Right atrium auricular region (tissue), 2 donors: ENCODE measurements around the gene LMLN. TPM values are rescaled to one million over a fixed set of nuclear protein-coding genes. Genes with fewer than 3 reads are reported as not detected.

Experiments used
- DNase-seq: peaks from one replicate; pipeline ENCODE4 v3.0.0-alpha.2; 2019; ENCODE audit warnings: low spot score
- H3K27ac ChIP-seq, 2 donors: fragments of 200-600 bp; sonication (generic); 1 replicate in 1 of 2; 2 replicates in 1 of 2; pipeline ENCODE4 v1.5.1; 2016 to 2019
- H3K27me3 ChIP-seq, 2 donors: fragments of 200-600 bp; sonication (generic); one replicate each; pipeline versions ENCODE4 v1.5.1 to v1.6.0; 2017 to 2019
- H3K36me3 ChIP-seq: fragments of 200-600 bp; sonication (generic); one replicate; pipeline ENCODE4 v1.5.1; 2016
- H3K4me1 ChIP-seq, 2 donors: fragments of 200-600 bp; sonication (generic); one replicate each; pipeline versions ENCODE4 v1.5.1 to v1.6.0; 2017 to 2019
- H3K4me3 ChIP-seq, 2 donors: fragments of 200-600 bp; sonication (generic); 1 replicate in 1 of 2; 2 replicates in 1 of 2; pipeline ENCODE4 v1.5.1; 2017 to 2019; ENCODE audit warnings: mild to moderate bottlenecking in 1 of 2, moderate library complexity in 1 of 2
- H3K9me3 ChIP-seq, 2 donors: fragments of 200-600 bp; sonication (generic); one replicate each; pipeline ENCODE4 v1.5.1; 2019
- CTCF ChIP-seq, 2 donors: fragments of 200-600 bp; sonication (generic); IDR thresholded peaks; one replicate each; pipeline ENCODE4 v1.5.1; 2019; ENCODE audit warnings: antibody characterized with exemption in 2 of 2
- total RNA-seq, 2 donors: library from RNA; depleted of rRNA; stranded (reverse); fragments of >200 nt; gene quantifications; one replicate each; pipeline ENCODE4 v1.1.0, GENCODE V29; 2016

The LMLN gene
- total RNA-seq, 2 donors from 2014 or later = 3.5 to 3.9 TPM

- H3K27me3 ChIP-seq = no peaks in the 10 kb centered on the region
- no peak for DNase-seq
- no peak overlapping the region for H3K27ac ChIP-seq
- no peak overlapping the region for H3K4me3 ChIP-seq
- peaks cover 5% of the 10 kb centered on the region for H3K36me3 ChIP-seq
- no peak for TF ChIP-seq CTCF (IDR thresholded peaks at IDR 0.05)
- no peaks in the 10 kb centered on the region for H3K9me3 ChIP-seq
- no peaks in the 10 kb centered on the region for H3K4me1 ChIP-seq
Measured at GRCh38 chr3:198026620-198027019, 66.6 kb downstream of the LMLN start.

GRCh38 chr3:198027045-198027798 is 67.2 kb downstream of the LMLN start:
- no peak for TF ChIP-seq CTCF (IDR thresholded peaks at IDR 0.05)
- H3K27me3 ChIP-seq = no peaks in the 10 kb centered on the region
- no peak overlapping the region for H3K4me3 ChIP-seq
- peaks cover 4% of the 10 kb centered on the region for H3K36me3 ChIP-seq
- DNase-seq = no peak
- H3K27ac ChIP-seq = no peak overlapping the region
- H3K9me3 ChIP-seq = no peaks in the 10 kb centered on the region
- H3K4me1 ChIP-seq = peaks cover 0 to 6% of the 10 kb centered on the region in 2 donors

- TF ChIP-seq CTCF (IDR thresholded peaks at IDR 0.05) = no peak
- no peak for DNase-seq
- Histone ChIP-seq H3K4me1 (peaks cover 0 to 7% of the 10 kb centered on the region in 2 donors), H3K27me3 (no peaks in the 10 kb centered on the region), H3K36me3 (peaks cover 4% of the 10 kb centered on the region), H3K9me3 (no peaks in the 10 kb centered on the region), H3K27ac (no peak overlapping the region), H3K4me3 (no peak overlapping the region)
Measured at GRCh38 chr3:198027799-198028390, 67.9 kb downstream of the LMLN start.

GRCh38 chr3:198028718-198029117 is 68.7 kb downstream of the LMLN start:
- Histone ChIP-seq H3K4me1 (peaks cover 0 to 7% of the 10 kb centered on the region in 2 donors), H3K27me3 (no peaks in the 10 kb centered on the region), H3K36me3 (peaks cover 4% of the 10 kb centered on the region), H3K27ac (no peak overlapping the region), H3K9me3 (no peaks in the 10 kb centered on the region), H3K4me3 (no peak overlapping the region)
- no peak for TF ChIP-seq CTCF (IDR thresholded peaks at IDR 0.05)
- no peak for DNase-seq

- peaks cover 0 to 7% of the 10 kb centered on the region in 2 donors for H3K4me1 ChIP-seq
- TF ChIP-seq CTCF (IDR thresholded peaks at IDR 0.05) = no peak
- H3K4me3 ChIP-seq = no peak overlapping the region
- no peak overlapping the region for H3K27ac ChIP-seq
- no peaks in the 10 kb centered on the region for H3K27me3 ChIP-seq
- H3K9me3 ChIP-seq = no peaks in the 10 kb centered on the region
- peaks cover 4% of the 10 kb centered on the region for H3K36me3 ChIP-seq
- no peak for DNase-seq
Measured at GRCh38 chr3:198030125-198030524, 70.1 kb downstream of the LMLN start.
